Body of pancreas (tissue), 4 donors: ENCODE data around the gene CAMTA1. TPM values are rescaled to one million over a fixed set of nuclear protein-coding genes. Genes with fewer than 3 reads are reported as not detected.

Source experiments
- ATAC-seq: fragments of 150-250 bp; one replicate; pipeline ENCODE4 v1.9.1; 2016
- DNase-seq, 4 donors: peaks; one replicate each; pipeline ENCODE4 v3.0.0-alpha.2; 2019
- H3K27ac ChIP-seq, 4 donors: fragments of 200-600 bp; sonication (generic); 1 replicate in 3 of 4; 2 replicates in 1 of 4; pipeline versions ENCODE4 v1.5.1 to v1.6.1; 2016 to 2019; ENCODE audit warnings: mild to moderate bottlenecking in 1 of 4, mixed read lengths in 1 of 4, moderate library complexity in 1 of 4
- H3K27me3 ChIP-seq, 2 donors: fragments of 200-600 bp; sonication (generic); one replicate each; pipeline ENCODE4 v1.6.0; 2016; ENCODE audit warnings: mild to moderate bottlenecking in 1 of 2
- H3K36me3 ChIP-seq, 2 donors: fragments of 200-600 bp; sonication (generic); replicated peaks in 1 of 2; 2 replicates each; pipeline ENCODE4 v1.5.1; 2016; ENCODE audit warnings: low read depth in 2 of 2; ENCODE audit not compliant: insufficient read depth in 1 of 2
- H3K4me1 ChIP-seq: fragments of 200-600 bp; sonication (generic); one replicate; pipeline ENCODE4 v1.6.0; 2016
- H3K4me3 ChIP-seq, 2 donors: fragments of 200-600 bp; sonication (generic); 1 replicate in 1 of 2; 2 replicates in 1 of 2; pipeline ENCODE4 v1.5.1; 2016 to 2019
- H3K9me3 ChIP-seq, 3 donors: fragments of 200-600 bp; sonication (generic); 1 replicate in 2 of 3; 2 replicates in 1 of 3; pipeline ENCODE4 v1.5.1; 2016
- CTCF ChIP-seq, 7 experiments: fragments of 450-650 bp in 4 of 7; fragments of 200-600 bp in 3 of 7; sonication (generic) in 3 of 7; IDR thresholded peaks; one replicate each; pipeline ENCODE4 v1.5.1; 2016 to 2019; ENCODE audit warnings: antibody characterized with exemption in 7 of 7
- POLR2A ChIP-seq, 3 donors: fragments of 450-650 bp; IDR thresholded peaks; one replicate each; pipeline ENCODE4 v1.6.1; 2016; ENCODE audit warnings: antibody characterized with exemption in 3 of 3, mild to moderate bottlenecking in 2 of 3
- WGBS, 2 donors: methylation state at CpG; one replicate each; pipeline ENCODE4 v1.1.5; 2017; 5-methylcytosine and 5-hydroxymethylcytosine counted together
- intact Hi-C: fragments of 100-400 bp; cut with DNase I; formaldehyde crosslinking; loops from one replicate; pipeline ENCODE4 v1.15.1; 2023
- total RNA-seq, 2 donors: library from RNA; depleted of rRNA; stranded (reverse); fragments of >200 nt; gene quantifications; one replicate each; pipeline ENCODE4 v1.1.0, GENCODE V29; 2016

CAMTA1 gene
- total RNA-seq, 2 donors from 2014 or later, result 36.3 to 59.7 TPM

GRCh38 chr1:7387053-7387927, 602.0 kb downstream of the CAMTA1 start:
- no peak for ATAC-seq
- Histone ChIP-seq H3K27me3 (no peaks in the 10 kb centered on the region), H3K4me1 (peaks cover 11% of the 10 kb centered on the region), H3K36me3 (no peaks in the 10 kb centered on the region), H3K27ac (no peak overlapping the region), H3K4me3 (no peak overlapping the region), H3K9me3 (no peaks in the 10 kb centered on the region)
- TF ChIP-seq CTCF (IDR thresholded peaks at IDR 0.05) (no peak), POLR2A (IDR thresholded peaks at IDR 0.05) (no peak)
- no peak for DNase-seq
- 46 to 51% methylated on average over 9 of the region's 9 CpGs for WGBS, 2 donors
- intact Hi-C loops, result no loop called here

GRCh38 chr1:7388141-7388487, 602.9 kb downstream of the CAMTA1 start:
- Histone ChIP-seq H3K4me3 (no peak overlapping the region), H3K9me3 (no peaks in the 10 kb centered on the region), H3K27ac (peak overlapping the region in 1 of 4 donors; percentile 55), H3K36me3 (no peaks in the 10 kb centered on the region), H3K27me3 (no peaks in the 10 kb centered on the region), H3K4me1 (peaks cover 11% of the 10 kb centered on the region)
- TF ChIP-seq CTCF (IDR thresholded peaks at IDR 0.05) (no peak), POLR2A (IDR thresholded peaks at IDR 0.05) (no peak)
- intact Hi-C loops, result no loop called here
- peak in 1 of 4 donors; percentile 18 for DNase-seq
- ATAC-seq, result peak; percentile 20
- WGBS, 2 donors, result 61 to 66% methylated on average over 7 to 11 of the region's 11 CpGs

GRCh38 chr1:7388488-7389185, 603.4 kb downstream of the CAMTA1 start:
- Histone ChIP-seq H3K27me3 (no peaks in the 10 kb centered on the region), H3K36me3 (no peaks in the 10 kb centered on the region), H3K4me3 (no peak overlapping the region), H3K27ac (peak overlapping the region in 1 of 4 donors; percentile 55), H3K9me3 (no peaks in the 10 kb centered on the region), H3K4me1 (peaks cover 11% of the 10 kb centered on the region)
- intact Hi-C loops, result no loop called here
- no peak for DNase-seq
- WGBS, 2 donors, result 50 to 67% methylated on average over 12 to 19 of the region's 19 CpGs
- TF ChIP-seq CTCF (IDR thresholded peaks at IDR 0.05) (no peak), POLR2A (IDR thresholded peaks at IDR 0.05) (no peak)
- peak; percentile 21 for ATAC-seq

- intact Hi-C loops, result no loop called here
- Histone ChIP-seq H3K27ac (peak overlapping the region in 1 of 4 donors; percentile 25), H3K27me3 (no peaks in the 10 kb centered on the region), H3K9me3 (no peaks in the 10 kb centered on the region), H3K4me3 (no peak overlapping the region), H3K36me3 (no peaks in the 10 kb centered on the region), H3K4me1 (peaks cover 11% of the 10 kb centered on the region)
- DNase-seq (no peak), ATAC-seq (no peak)
- no peak for TF ChIP-seq CTCF (IDR thresholded peaks at IDR 0.05)
- no peak for TF ChIP-seq POLR2A (IDR thresholded peaks at IDR 0.05)
- WGBS, 2 donors, result 41 to 65% methylated on average over 9 to 13 of the region's 13 CpGs
Observed at GRCh38 chr1:7389201-7389905, 604.1 kb downstream of the CAMTA1 start.
